Naive thymus-derived CD8-positive, alpha-beta T cell (primary cell): Measurements from ENCODE around the gene APOL5. TPM values are rescaled to one million over a fixed set of nuclear protein-coding genes. Genes with fewer than 3 reads are reported as not detected.

Experiments
- ATAC-seq, 2 donors: fragments of 150-1000 bp; cut with Tn5 transposase in 1 of 2; sonication (Bioruptor Pico), chemical (Tn5 transposase) in 1 of 2; 1 replicate in 1 of 2; 2 replicates in 1 of 2; pipeline ENCODE4 v1.10.0; 2021; ENCODE audit warnings: mild to moderate bottlenecking in 2 of 2, moderate library complexity in 2 of 2
- POLR2A ChIA-PET: fragments of 350-600 bp; sonication (Branson Sonifier 250); formaldehyde crosslinking; loops from one replicate; lab custom pipeline; 2021; ENCODE audit warnings: antibody characterized with exemption; lab: Charles Lee
- DNase-seq, 10 donors: peaks; one replicate each; pipeline versions ENCODE4 v3.0.0 to v3.0.0-alpha.2; 2020 to 2022
- H3K27ac Mint-ChIP-seq, 10 donors: one replicate each; pipeline ENCODE4 v1.8.0; 2020 to 2022; ENCODE audit warnings: mild to moderate bottlenecking in 10 of 10, mixed read lengths in 10 of 10, moderate library complexity in 4 of 10, inconsistent platforms in 1 of 10
- H3K27me3 Mint-ChIP-seq, 5 donors: one replicate each; pipeline ENCODE4 v1.8.0; 2021 to 2022; ENCODE audit warnings: mixed read lengths in 5 of 5
- H3K36me3 Mint-ChIP-seq, 3 donors: one replicate each; pipeline ENCODE4 v1.8.0; 2020 to 2022; ENCODE audit warnings: mixed read lengths in 3 of 3, mild to moderate bottlenecking in 2 of 3, inconsistent platforms in 1 of 3
- H3K4me1 Mint-ChIP-seq, 4 donors: one replicate each; pipeline ENCODE4 v1.8.0; 2021 to 2022; ENCODE audit warnings: mixed read lengths in 4 of 4
- H3K4me3 Mint-ChIP-seq, 10 donors: one replicate each; pipeline ENCODE4 v1.8.0; 2020 to 2022; ENCODE audit warnings: mild to moderate bottlenecking in 10 of 10, mixed read lengths in 10 of 10, moderate library complexity in 6 of 10, inconsistent platforms in 1 of 10
- H3K9me3 Mint-ChIP-seq, 9 donors: one replicate each; pipeline ENCODE4 v1.8.0; 2020 to 2022; ENCODE audit warnings: mixed read lengths in 9 of 9, mild to moderate bottlenecking in 3 of 9, inconsistent platforms in 1 of 9, moderate library complexity in 1 of 9
- polyA plus RNA-seq, 3 donors: library from polyadenylated mRNA; unstranded; fragments of 300-500 nt; fragmentation: Illumina TruSeq; gene quantifications; one replicate each; pipeline ENCODE4 v1.2.3, GENCODE V29; 2021
- total RNA-seq, 8 experiments: library from RNA in 2 of 8; stranded (reverse) in 2 of 8; gene quantifications; one replicate each; pipeline ENCODE4 v1.2.3 and lab custom pipeline; 2021 to 2026

Gene APOL5
- total and polyA plus RNA-seq, 5 experiments from 2014 or later: not detected

DNA sequence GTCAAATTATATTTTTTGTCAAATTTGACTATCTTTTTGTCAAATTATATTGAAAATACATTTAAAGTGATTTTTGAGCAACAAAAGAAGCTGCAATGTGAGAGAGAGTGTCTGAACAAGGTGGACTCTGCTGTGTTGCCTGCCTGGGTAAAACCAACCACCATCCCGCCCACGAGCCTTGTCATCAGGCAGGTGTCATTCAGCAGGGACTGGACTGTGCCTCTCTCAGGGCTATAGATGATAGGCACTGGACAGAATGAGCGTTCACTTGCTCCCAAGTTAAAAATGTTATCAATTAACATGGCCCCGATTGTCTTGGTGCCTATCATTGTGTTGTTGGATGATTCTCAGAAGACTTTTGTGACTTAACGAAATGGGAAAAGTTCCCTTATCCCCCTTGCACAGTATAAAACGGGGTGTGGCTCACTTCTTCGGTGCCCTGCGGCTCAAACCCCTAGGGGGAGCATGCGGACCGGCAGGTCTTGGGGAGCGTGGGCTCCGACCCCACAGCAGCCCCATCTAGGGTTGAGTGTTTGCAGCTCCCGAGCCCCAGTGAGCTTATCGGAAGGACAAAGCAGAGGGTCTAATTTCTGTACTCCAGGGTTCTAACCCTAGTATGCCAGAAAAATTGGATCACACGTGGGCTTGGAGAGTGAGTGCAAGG is 1.7 kb downstream of the APOL5 start:
- ATAC-seq (no peak), DNase-seq (no peak)
- Mint-ChIP-seq H3K36me3 (no peaks in the 10 kb centered on the region), H3K4me1 (peaks cover 0 to 2% (median 0%) of the 10 kb centered on the region in 4 donors), H3K27ac (no peak overlapping the region), H3K9me3 (peaks cover 0 to 1% (median 0%) of the 10 kb centered on the region in 9 donors), H3K4me3 (no peak overlapping the region), H3K27me3 (peaks cover 0 to 6% (median 3%) of the 10 kb centered on the region in 5 donors)
- POLR2A ChIA-PET: no interaction called here

- POLR2A ChIA-PET: no interaction called here
Observed at GRCh38 chr22:35721960-35722359, 4.3 kb downstream of the APOL5 start.

DNA sequence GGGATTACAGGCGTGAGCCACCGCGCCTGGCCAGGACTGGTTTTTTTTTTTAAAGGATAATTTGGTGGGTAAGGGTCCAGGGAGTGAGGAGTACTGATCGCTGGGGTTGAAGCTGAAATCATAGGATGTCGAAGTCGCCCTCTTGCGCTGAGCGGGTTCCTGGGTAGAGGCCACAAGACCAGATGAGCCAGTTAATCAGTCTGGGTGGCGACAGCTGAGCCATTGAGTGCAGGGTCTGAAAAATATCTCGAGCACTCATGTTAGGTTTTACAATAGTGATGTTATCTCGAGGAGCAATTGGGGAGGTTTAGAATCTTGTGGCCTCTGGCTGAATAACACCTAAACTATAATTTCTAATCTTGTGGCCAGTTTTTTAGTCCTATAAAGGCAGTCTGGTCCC is 7.8 kb downstream of the APOL5 start:
- DNase-seq: no peak
- Mint-ChIP-seq H3K27me3 (peaks cover 0 to 3% (median 0%) of the 10 kb centered on the region in 5 donors), H3K4me1 (peaks cover 0 to 2% (median 0%) of the 10 kb centered on the region in 4 donors), H3K4me3 (no peak overlapping the region), H3K27ac (no peak overlapping the region), H3K36me3 (no peaks in the 10 kb centered on the region), H3K9me3 (no peaks in the 10 kb centered on the region)
- POLR2A ChIA-PET: no interaction called here
- ATAC-seq: no peak

More at GRCh38 chr22:35721960-35722359, 4.3 kb downstream of the APOL5 start:
- Mint-ChIP-seq H3K36me3 (no peaks in the 10 kb centered on the region), H3K9me3 (no peaks in the 10 kb centered on the region), H3K4me3 (no peak overlapping the region), H3K4me1 (peaks cover 0 to 2% (median 0%) of the 10 kb centered on the region in 4 donors), H3K27me3 (peaks cover 0 to 2% (median 0%) of the 10 kb centered on the region in 5 donors), H3K27ac (no peak overlapping the region)
- DNase-seq (no peak), ATAC-seq (no peak)

- no peaks in the 10 kb centered on the region for H3K36me3 Mint-ChIP-seq
- DNase-seq: no peak
- peaks cover 0 to 10% (median under 1%) of the 10 kb centered on the region in 5 donors for H3K27me3 Mint-ChIP-seq
- POLR2A ChIA-PET: no interaction called here
- H3K4me3 Mint-ChIP-seq: no peak overlapping the region
- H3K27ac Mint-ChIP-seq: no peak overlapping the region
- peaks cover 0 to 2% (median 0%) of the 10 kb centered on the region in 4 donors for H3K4me1 Mint-ChIP-seq
- ATAC-seq: no peak
- no peaks in the 10 kb centered on the region for H3K9me3 Mint-ChIP-seq
Observed at GRCh38 chr22:35726398-35726797, 8.7 kb downstream of the APOL5 start.

- no peak for DNase-seq
Observed at GRCh38 chr22:35726933-35727332, 9.3 kb downstream of the APOL5 start.

DNA sequence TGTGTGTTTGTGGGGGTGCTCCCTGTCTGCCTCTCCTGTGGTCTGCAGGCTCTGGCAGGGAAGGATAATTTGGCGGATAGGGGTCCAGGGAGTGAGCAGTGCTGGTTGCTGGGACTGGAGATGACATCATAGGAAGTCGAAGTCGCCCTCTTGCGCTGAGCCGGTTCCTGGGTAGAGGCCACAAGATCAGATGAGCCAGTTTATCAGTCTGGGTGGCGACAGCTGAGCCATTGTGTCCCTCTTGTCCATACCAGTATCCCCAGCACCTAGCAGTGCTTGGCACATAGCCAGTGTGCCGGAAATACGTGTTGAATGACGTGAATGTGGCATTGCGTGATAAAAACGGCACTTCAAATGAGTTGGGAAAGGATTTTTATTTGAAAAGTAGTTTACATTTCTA is 9.8 kb downstream of the APOL5 start:
- H3K4me3 Mint-ChIP-seq: no peak overlapping the region
- POLR2A ChIA-PET: no interaction called here

More at GRCh38 chr22:35726933-35727332, 9.3 kb downstream of the APOL5 start:
- POLR2A ChIA-PET: no interaction called here
- ATAC-seq: no peak
- H3K27me3 Mint-ChIP-seq: peaks cover 0 to 11% (median 2%) of the 10 kb centered on the region in 5 donors
- peaks cover 0 to 2% (median 0%) of the 10 kb centered on the region in 4 donors for H3K4me1 Mint-ChIP-seq
- no peaks in the 10 kb centered on the region for H3K36me3 Mint-ChIP-seq
- no peak overlapping the region for H3K4me3 Mint-ChIP-seq
- peak overlapping the region in 1 of 10 donors; percentile 35 for H3K27ac Mint-ChIP-seq
- H3K9me3 Mint-ChIP-seq: no peaks in the 10 kb centered on the region

DNA sequence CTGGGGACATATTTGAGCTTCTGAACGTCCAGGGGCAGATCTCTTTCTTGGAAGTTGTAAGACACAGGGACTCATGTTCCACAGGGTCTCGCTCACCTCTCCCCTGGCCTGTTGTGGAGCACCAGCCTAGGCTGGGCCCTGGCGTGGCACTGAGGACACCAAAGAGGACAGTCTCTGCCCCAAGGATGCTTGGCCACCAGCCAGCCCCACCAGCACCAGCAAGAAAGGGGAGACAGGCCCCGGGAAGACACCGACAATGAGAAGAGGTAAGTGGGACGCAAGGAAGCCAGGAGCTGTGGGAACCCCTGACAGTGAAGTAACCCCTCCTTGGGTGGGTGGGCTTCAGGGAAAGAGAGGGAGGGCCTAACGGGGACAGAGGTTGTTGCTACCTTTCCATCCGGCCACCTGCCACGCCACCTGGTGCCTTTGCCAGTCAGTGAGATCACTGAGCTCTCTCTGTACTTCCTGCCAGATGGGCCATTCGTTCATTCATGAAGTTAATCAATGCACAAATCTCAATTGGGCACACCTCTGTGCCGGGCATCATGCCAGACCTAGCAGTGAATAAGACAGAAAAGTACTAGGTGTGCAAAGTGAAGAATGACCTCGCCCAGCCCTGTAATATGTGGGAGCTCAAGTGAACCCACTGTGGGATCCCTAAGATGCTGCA is 11.1 kb downstream of the APOL5 start:
- Mint-ChIP-seq H3K4me1 (no peaks in the 10 kb centered on the region), H3K36me3 (no peaks in the 10 kb centered on the region), H3K4me3 (no peak overlapping the region), H3K27ac (peak overlapping the region in 3 of 10 donors; percentile 4 to 46 (median 29)), H3K27me3 (peaks cover 0 to 11% (median 2%) of the 10 kb centered on the region in 5 donors), H3K9me3 (no peaks in the 10 kb centered on the region)
- POLR2A ChIA-PET: interaction anchor here (0.5 kb wide), 1 partner anchor 386 kb away, joined by 3 read pairs; no protein-coding TSS in a partner anchor
- ATAC-seq (no peak), DNase-seq (no peak)

More for the DNA sequence above, 9.8 kb downstream of the APOL5 start:
- DNase-seq: no peak
- Mint-ChIP-seq H3K9me3 (no peaks in the 10 kb centered on the region), H3K4me1 (peaks cover 0 to 2% (median 0%) of the 10 kb centered on the region in 4 donors), H3K27me3 (peaks cover 0 to 11% (median 2%) of the 10 kb centered on the region in 5 donors), H3K36me3 (no peaks in the 10 kb centered on the region), H3K27ac (no peak overlapping the region)
- no peak for ATAC-seq

GRCh38 chr22:35729309-35729698 is 11.6 kb downstream of the APOL5 start:
- Mint-ChIP-seq H3K4me1 (no peaks in the 10 kb centered on the region), H3K9me3 (no peaks in the 10 kb centered on the region), H3K4me3 (no peak overlapping the region), H3K27ac (no peak overlapping the region), H3K27me3 (peaks cover 0 to 11% (median 2%) of the 10 kb centered on the region in 5 donors), H3K36me3 (no peaks in the 10 kb centered on the region)
- DNase-seq (no peak), ATAC-seq (no peak)
- POLR2A ChIA-PET: interaction anchor here (0.5 kb wide), 1 partner anchor 386 kb away, joined by 3 read pairs; no protein-coding TSS in a partner anchor

DNA sequence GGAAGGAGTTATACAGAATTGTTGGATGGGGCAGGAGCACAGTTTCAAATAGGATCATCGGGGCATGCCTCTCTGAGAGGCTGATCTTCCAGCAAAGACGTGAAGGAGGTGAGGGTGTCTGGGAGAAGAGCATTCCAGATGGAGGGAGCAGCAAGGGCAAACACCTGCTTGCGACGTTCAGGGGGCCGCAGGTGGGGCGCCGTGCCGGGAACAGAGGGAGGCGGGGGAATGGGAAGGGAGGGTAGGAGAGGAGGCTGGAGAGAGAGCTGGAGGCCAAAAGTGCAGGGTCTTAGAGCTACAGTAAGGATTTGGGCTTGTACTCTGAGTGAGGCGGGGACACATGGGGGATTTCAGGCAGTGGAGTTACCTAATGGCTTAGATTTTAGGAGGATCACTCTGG is 13.6 kb downstream of the APOL5 start:
- POLR2A ChIA-PET: no interaction called here
- Mint-ChIP-seq H3K9me3 (no peaks in the 10 kb centered on the region), H3K27ac (no peak overlapping the region), H3K36me3 (no peaks in the 10 kb centered on the region), H3K27me3 (peaks cover 0 to 9% (median 2%) of the 10 kb centered on the region in 5 donors), H3K4me1 (no peaks in the 10 kb centered on the region), H3K4me3 (no peak overlapping the region)
- no peak for ATAC-seq
- DNase-seq: no peak

DNA sequence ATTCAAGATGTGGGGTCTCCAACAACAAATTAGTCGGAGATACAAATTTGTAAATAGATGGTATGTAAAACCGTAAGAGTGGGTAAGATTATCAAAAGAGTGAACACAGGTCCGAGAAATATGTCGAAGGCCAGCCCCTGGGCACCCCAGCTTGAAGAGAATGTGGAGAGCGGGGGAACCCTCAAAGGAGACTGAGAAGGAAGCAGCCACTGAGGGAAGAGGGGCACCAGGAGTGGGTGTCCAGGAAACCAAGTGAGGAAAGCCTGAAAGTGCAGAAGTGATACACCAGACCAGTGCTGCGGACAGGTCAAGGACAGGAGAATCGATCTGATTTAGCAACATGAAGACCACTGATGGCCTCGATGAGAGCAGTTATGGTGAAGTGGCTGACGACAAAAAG is 14.4 kb downstream of the APOL5 start:
- ATAC-seq: no peak
- Mint-ChIP-seq H3K4me3 (no peak overlapping the region), H3K27ac (no peak overlapping the region), H3K36me3 (no peaks in the 10 kb centered on the region), H3K9me3 (no peaks in the 10 kb centered on the region), H3K27me3 (peaks cover 0 to 14% (median 3%) of the 10 kb centered on the region in 5 donors), H3K4me1 (no peaks in the 10 kb centered on the region)
- no peak for DNase-seq
- POLR2A ChIA-PET: no interaction called here

GRCh38 chr22:35733036-35733435 is 15.4 kb downstream of the APOL5 start:
- no peaks in the 10 kb centered on the region for H3K36me3 Mint-ChIP-seq
- no peak overlapping the region for H3K4me3 Mint-ChIP-seq
- no peak overlapping the region for H3K27ac Mint-ChIP-seq
- no peaks in the 10 kb centered on the region for H3K9me3 Mint-ChIP-seq
- DNase-seq (no peak), ATAC-seq (no peak)
- no peaks in the 10 kb centered on the region for H3K4me1 Mint-ChIP-seq
- POLR2A ChIA-PET: no interaction called here
- peaks cover 0 to 17% (median 3%) of the 10 kb centered on the region in 5 donors for H3K27me3 Mint-ChIP-seq

GRCh38 chr22:35733791-35734516 is 16.3 kb downstream of the APOL5 start:
- H3K4me1 Mint-ChIP-seq: no peaks in the 10 kb centered on the region
- H3K36me3 Mint-ChIP-seq: no peaks in the 10 kb centered on the region
- peaks cover 0 to 17% (median 3%) of the 10 kb centered on the region in 5 donors for H3K27me3 Mint-ChIP-seq
- DNase-seq (no peak), ATAC-seq (no peak)
- POLR2A ChIA-PET: no interaction called here
- peak overlapping the region in 1 of 10 donors; percentile 28 for H3K27ac Mint-ChIP-seq
- H3K9me3 Mint-ChIP-seq: no peaks in the 10 kb centered on the region
- no peak overlapping the region for H3K4me3 Mint-ChIP-seq

DNA sequence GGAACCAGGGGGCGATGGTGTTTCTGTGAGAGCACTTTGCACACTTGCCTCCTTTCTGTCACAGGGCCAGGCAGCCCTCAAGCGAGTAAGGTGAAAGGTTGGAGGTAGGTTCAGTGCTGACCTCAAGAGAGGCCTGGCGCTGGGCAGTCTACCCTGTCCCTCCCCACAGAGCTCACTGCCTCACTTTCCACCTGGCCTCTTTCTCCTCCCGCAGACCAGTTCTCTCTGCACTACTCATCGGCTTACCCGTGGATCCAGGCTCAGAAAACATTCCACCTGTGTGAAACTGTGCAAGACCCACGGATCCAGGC is 16.8 kb downstream of the APOL5 start:
- H3K4me3 Mint-ChIP-seq: no peak overlapping the region
- H3K27ac Mint-ChIP-seq: no peak overlapping the region
- POLR2A ChIA-PET: no interaction called here
- DNase-seq: no peak
- no peaks in the 10 kb centered on the region for H3K36me3 Mint-ChIP-seq
- H3K27me3 Mint-ChIP-seq: peaks cover 0 to 19% (median 3%) of the 10 kb centered on the region in 5 donors
- no peaks in the 10 kb centered on the region for H3K4me1 Mint-ChIP-seq
- H3K9me3 Mint-ChIP-seq: no peaks in the 10 kb centered on the region
- ATAC-seq: no peak
